HEK293T (cell line): ENCODE measurements around the gene FBXO5.

ENCODE experiments used
- ELF4 ChIP-seq: fragments of 450-650 bp; IDR thresholded peaks from 2 replicates; pipeline ENCODE4 v1.6.1; 2017; ENCODE audit warnings: antibody characterized with exemption
- FOXM1 ChIP-seq: fragments of 450-650 bp; IDR thresholded peaks from 2 replicates; pipeline ENCODE4 v1.6.1; 2017; ENCODE audit warnings: mild to moderate bottlenecking, borderline replicate concordance
- NFRKB ChIP-seq: fragments of 450-650 bp; IDR thresholded peaks from 2 replicates; pipeline ENCODE4 v1.6.1; 2016; ENCODE audit warnings: mild to moderate bottlenecking, moderate library complexity

GRCh38 chr6:152976749-152977148 lies 6.1 kb downstream of the FBXO5 start:
- no peak for TF ChIP-seq ELF4
- no peak for TF ChIP-seq NFRKB
- no peak for TF ChIP-seq FOXM1
